ENCODE data around the gene MEGF11.

The MEGF11 gene

GRCh38 chr15:65942436-65942835, 311.1 kb downstream of the MEGF11 start:
- DNase-seq (ENCODE audit: low spot score): no peak

- DNase-seq (ENCODE audit: low spot score): no peak
These were observed 313.0 kb downstream of the MEGF11 start for GRCh38 chr15:65940618-65940909.

GRCh38 chr15:65939901-65940617, 313.5 kb downstream of the MEGF11 start:
- no peak for DNase-seq (ENCODE audit: low spot score)

- no peak for DNase-seq (ENCODE audit: low spot score)
These were observed 314.9 kb downstream of the MEGF11 start for GRCh38 chr15:65938604-65939003.

- DNase-seq (ENCODE audit: low spot score): no peak
These were observed 316.1 kb downstream of the MEGF11 start for GRCh38 chr15:65937476-65937875.

- DNase-seq (ENCODE audit: low spot score): no peak
These were observed 316.5 kb downstream of the MEGF11 start for GRCh38 chr15:65937054-65937453.

- DNase-seq (ENCODE audit: low spot score): no peak
These were observed 317.3 kb downstream of the MEGF11 start for GRCh38 chr15:65936282-65936681.

GRCh38 chr15:65935391-65935790, 318.2 kb downstream of the MEGF11 start:
- no peak for DNase-seq (ENCODE audit: low spot score)

GRCh38 chr15:65931221-65931620, 322.3 kb downstream of the MEGF11 start:
- no peak for DNase-seq (ENCODE audit: low spot score)

- DNase-seq (ENCODE audit: low spot score): no peak
These were observed 323.4 kb downstream of the MEGF11 start for GRCh38 chr15:65930134-65930533.

GRCh38 chr15:65929573-65929972, 324.0 kb downstream of the MEGF11 start:
- no peak for DNase-seq (ENCODE audit: low spot score)

- DNase-seq (ENCODE audit: low spot score): no peak
These were observed 326.0 kb downstream of the MEGF11 start for GRCh38 chr15:65927545-65927944.

- no peak for DNase-seq (ENCODE audit: low spot score)
These were observed 326.7 kb downstream of the MEGF11 start for GRCh38 chr15:65926899-65927298.

GRCh38 chr15:65926459-65926858, 327.1 kb downstream of the MEGF11 start:
- no peak for DNase-seq (ENCODE audit: low spot score)

GRCh38 chr15:65925338-65925737, 328.2 kb downstream of the MEGF11 start:
- DNase-seq (ENCODE audit: low spot score): no peak

GRCh38 chr15:65924004-65924403, 329.5 kb downstream of the MEGF11 start:
- DNase-seq (ENCODE audit: low spot score): no peak

- DNase-seq (ENCODE audit: low spot score): no peak
These were observed 330.3 kb downstream of the MEGF11 start for GRCh38 chr15:65923264-65923663.

GRCh38 chr15:65922621-65923020, 330.9 kb downstream of the MEGF11 start:
- DNase-seq (ENCODE audit: low spot score): no peak

GRCh38 chr15:65921780-65922179, 331.8 kb downstream of the MEGF11 start:
- no peak for DNase-seq (ENCODE audit: low spot score)

GRCh38 chr15:65920825-65921309, 332.7 kb downstream of the MEGF11 start:
- DNase-seq (ENCODE audit: low spot score): no peak

GRCh38 chr15:65920121-65920520, 333.4 kb downstream of the MEGF11 start:
- DNase-seq (ENCODE audit: low spot score): no peak

- DNase-seq (ENCODE audit: low spot score): no peak
These were observed 334.2 kb downstream of the MEGF11 start for GRCh38 chr15:65919353-65919752.

- DNase-seq (ENCODE audit: low spot score): no peak
These were observed 334.6 kb downstream of the MEGF11 start for GRCh38 chr15:65918945-65919344.

- DNase-seq (ENCODE audit: low spot score): no peak
These were observed 335.1 kb downstream of the MEGF11 start for GRCh38 chr15:65918357-65918920.
